HUES6 (cell line): Measurements from ENCODE around the gene SMYD4.
"Not testable (repeated sequence)": the region's sequence is repeated elsewhere in the genome, so short reads cannot be mapped to it uniquely, and the experiment has no call there.

Source experiments
- H3K27ac ChIP-seq: 2 replicates; pipeline ENCODE4 v1.7.0; 2013; ENCODE audit warnings: low read depth, mild to moderate bottlenecking, low read length, inconsistent platforms
- H3K27me3 ChIP-seq: 2 replicates; pipeline ENCODE4 v1.6.1; 2013; ENCODE audit warnings: low read length; ENCODE audit not compliant: control insufficient read depth, insufficient read depth
- H3K36me3 ChIP-seq: 2 replicates; pipeline ENCODE4 v1.6.1; 2013; ENCODE audit warnings: low read length; ENCODE audit not compliant: control insufficient read depth, insufficient read depth
- H3K4me1 ChIP-seq: 2 replicates; pipeline ENCODE4 v1.6.1; 2013; ENCODE audit warnings: low read length; ENCODE audit not compliant: control insufficient read depth, insufficient read depth
- H3K4me3 ChIP-seq: 2 replicates; pipeline ENCODE4 v1.5.1; 2013; ENCODE audit warnings: low read depth, low read length
- H3K9ac ChIP-seq: one replicate; pipeline ENCODE4 v1.6.1; 2013; ENCODE audit warnings: mild to moderate bottlenecking, low read length
- H3K9me3 ChIP-seq: 2 replicates; pipeline ENCODE4 v1.6.1; 2013; ENCODE audit warnings: low read depth, low read length; ENCODE audit not compliant: control insufficient read depth, insufficient read depth

The SMYD4 gene

GRCh38 chr17:1779571-1780131, 50.1 kb downstream of the SMYD4 start:
- Histone ChIP-seq H3K27ac (no peak overlapping the region), H3K36me3 (peaks cover 74% of the 10 kb centered on the region), H3K9me3 (no peaks in the 10 kb centered on the region), H3K4me1 (no peaks in the 10 kb centered on the region), H3K27me3 (no peaks in the 10 kb centered on the region), H3K4me3 (no peak overlapping the region), H3K9ac (no peak overlapping the region)

- no peak overlapping the region for H3K4me3 ChIP-seq
- no peak overlapping the region for H3K27ac ChIP-seq
- no peaks in the 10 kb centered on the region for H3K9me3 ChIP-seq
- H3K9ac ChIP-seq: no peak overlapping the region
- H3K27me3 ChIP-seq: no peaks in the 10 kb centered on the region
- peaks cover 49% of the 10 kb centered on the region for H3K36me3 ChIP-seq
- no peaks in the 10 kb centered on the region for H3K4me1 ChIP-seq
Observed at GRCh38 chr17:1776857-1777256, 52.8 kb downstream of the SMYD4 start.

- no peak overlapping the region for H3K27ac ChIP-seq
- no peak overlapping the region for H3K4me3 ChIP-seq
- peaks cover 44% of the 10 kb centered on the region for H3K36me3 ChIP-seq
- H3K4me1 ChIP-seq: no peaks in the 10 kb centered on the region
- no peaks in the 10 kb centered on the region for H3K27me3 ChIP-seq
- H3K9ac ChIP-seq: no peak overlapping the region
- no peaks in the 10 kb centered on the region for H3K9me3 ChIP-seq
Observed at GRCh38 chr17:1776328-1776727, 53.4 kb downstream of the SMYD4 start.

GRCh38 chr17:1774390-1775176, 55.1 kb downstream of the SMYD4 start:
- H3K36me3 ChIP-seq: peaks cover 34% of the 10 kb centered on the region
- H3K9ac ChIP-seq: no peak overlapping the region
- no peak overlapping the region for H3K4me3 ChIP-seq
- no peak overlapping the region for H3K27ac ChIP-seq
- no peaks in the 10 kb centered on the region for H3K9me3 ChIP-seq
- no peaks in the 10 kb centered on the region for H3K27me3 ChIP-seq
- peaks cover 5% of the 10 kb centered on the region for H3K4me1 ChIP-seq

- H3K4me3 ChIP-seq: no peak overlapping the region
- peaks cover 29% of the 10 kb centered on the region for H3K36me3 ChIP-seq
- no peak overlapping the region for H3K9ac ChIP-seq
- no peaks in the 10 kb centered on the region for H3K27me3 ChIP-seq
- H3K9me3 ChIP-seq: no peaks in the 10 kb centered on the region
- H3K4me1 ChIP-seq: peaks cover 9% of the 10 kb centered on the region
- H3K27ac ChIP-seq: no peak overlapping the region
Observed at GRCh38 chr17:1773696-1774181, 56.0 kb downstream of the SMYD4 start.

GRCh38 chr17:1773000-1773695, 56.6 kb downstream of the SMYD4 start:
- H3K27ac ChIP-seq, H3K9ac ChIP-seq, H3K4me3 ChIP-seq, H3K4me1 ChIP-seq, H3K9me3 ChIP-seq, H3K27me3 ChIP-seq: not testable (repeated sequence)
- H3K36me3 ChIP-seq: peaks cover 23% of the 10 kb centered on the region

- Histone ChIP-seq H3K9ac (peak overlapping the region; percentile 43), H3K9me3 (no peaks in the 10 kb centered on the region), H3K27me3 (no peaks in the 10 kb centered on the region), H3K4me1 (peaks cover 16% of the 10 kb centered on the region), H3K36me3 (no peaks in the 10 kb centered on the region), H3K27ac (peak overlapping the region; percentile 6; the same call in 1 of the 2 replicates), H3K4me3 (peak overlapping the region; percentile 35; the same call in 1 of the 2 replicates)
Observed at GRCh38 chr17:1769822-1770477, 59.8 kb downstream of the SMYD4 start.

- no peak overlapping the region for H3K4me3 ChIP-seq
- no peak overlapping the region for H3K9ac ChIP-seq
- H3K27me3 ChIP-seq: no peaks in the 10 kb centered on the region
- peaks cover 30% of the 10 kb centered on the region for H3K4me1 ChIP-seq
- no peak overlapping the region for H3K27ac ChIP-seq
- no peaks in the 10 kb centered on the region for H3K36me3 ChIP-seq
- no peaks in the 10 kb centered on the region for H3K9me3 ChIP-seq
Observed at GRCh38 chr17:1767358-1767757, 62.3 kb downstream of the SMYD4 start.

- H3K9me3 ChIP-seq: no peaks in the 10 kb centered on the region
- H3K27ac ChIP-seq: no peak overlapping the region
- no peaks in the 10 kb centered on the region for H3K36me3 ChIP-seq
- no peaks in the 10 kb centered on the region for H3K27me3 ChIP-seq
- H3K4me1 ChIP-seq: peaks cover 38% of the 10 kb centered on the region
- no peak overlapping the region for H3K9ac ChIP-seq
- H3K4me3 ChIP-seq: no peak overlapping the region
Observed at GRCh38 chr17:1766382-1767135, 63.1 kb downstream of the SMYD4 start.

- Histone ChIP-seq H3K4me3 (no peak overlapping the region), H3K9me3 (no peaks in the 10 kb centered on the region), H3K36me3 (no peaks in the 10 kb centered on the region), H3K27ac (no peak overlapping the region), H3K4me1 (peaks cover 38% of the 10 kb centered on the region), H3K9ac (no peak overlapping the region), H3K27me3 (no peaks in the 10 kb centered on the region)
Observed at GRCh38 chr17:1765576-1765975, 64.1 kb downstream of the SMYD4 start.
